DND-41 (cell line): ENCODE measurements around the gene TCF25.

ENCODE experiments used
- ATAC-seq: fragments of 200-7000 bp; cut with Tn5 transposase; 3 replicates; pipeline ENCODE4 v1.9.1; 2021; ENCODE audit warnings: low read depth; ENCODE audit not compliant: insufficient read depth
- DNase-seq: peaks from one replicate; pipeline ENCODE4 v3.0.0-alpha.2; 2020
- H2AFZ ChIP-seq: 2 replicates; pipeline ENCODE4 v1.6.0; 2012; ENCODE audit warnings: low read depth, low read length
- H3K27ac ChIP-seq: 2 replicates; pipeline ENCODE4 v1.5.1; 2012; ENCODE audit warnings: low read length, inconsistent platforms
- H3K27me3 ChIP-seq: fragments of 200-600 bp; sonication (generic); 2 replicates; pipeline ENCODE4 v1.6.0; 2012; ENCODE audit warnings: low read length, mild to moderate bottlenecking, inconsistent platforms; ENCODE audit not compliant: insufficient read depth, poor library complexity
- H3K36me3 ChIP-seq: 2 replicates; pipeline ENCODE4 v1.5.1; 2012; ENCODE audit warnings: low read length, inconsistent platforms; ENCODE audit not compliant: insufficient read depth
- H3K4me1 ChIP-seq: 2 replicates; pipeline ENCODE4 v1.5.1; 2012; ENCODE audit warnings: mild to moderate bottlenecking, low read length; ENCODE audit not compliant: insufficient read depth
- H3K4me2 ChIP-seq: 2 replicates; pipeline ENCODE4 v1.6.0; 2012; ENCODE audit warnings: mild to moderate bottlenecking, moderate library complexity, low read length, inconsistent platforms; ENCODE audit not compliant: insufficient read depth
- H3K4me3 ChIP-seq, 2 experiments: fragments of 200-600 bp in 1 of 2; shearing (Covaris generic) in 1 of 2; 2 replicates each; pipeline ENCODE4 v1.5.1; 2012 to 2016; ENCODE audit warnings: inconsistent platforms in 2 of 2, low read length in 2 of 2, mild to moderate bottlenecking in 2 of 2, low read depth in 1 of 2, moderate library complexity in 1 of 2
- H3K79me2 ChIP-seq: 2 replicates; pipeline ENCODE4 v1.6.0; 2012; ENCODE audit warnings: low read length, inconsistent platforms; ENCODE audit not compliant: insufficient read depth
- H3K9ac ChIP-seq: 2 replicates; pipeline ENCODE4 v1.6.0; 2012; ENCODE audit warnings: low read depth, mild to moderate bottlenecking, inconsistent platforms, low read length, moderate library complexity
- H3K9me3 ChIP-seq: 2 replicates; pipeline ENCODE4 v1.5.1; 2012; ENCODE audit warnings: low read length, moderate library complexity, mild to moderate bottlenecking, inconsistent platforms; ENCODE audit not compliant: insufficient read depth, severe bottlenecking
- H4K20me1 ChIP-seq: 2 replicates; pipeline ENCODE4 v1.6.0; 2012; ENCODE audit warnings: low read length; ENCODE audit not compliant: insufficient read depth
- CTCF ChIP-seq: IDR thresholded peaks from 2 replicates; pipeline ENCODE4 v1.5.1; 2012; ENCODE audit warnings: borderline replicate concordance, low read length, moderate library complexity, mild to moderate bottlenecking; ENCODE audit not compliant: poor library complexity, severe bottlenecking; ENCODE audit errors: extremely low read depth
- EZH2 ChIP-seq: IDR thresholded peaks from 3 replicates; pipeline ENCODE4 v1.6.1; 2012; ENCODE audit warnings: borderline replicate concordance, low read depth, mild to moderate bottlenecking, moderate library complexity, low read length, inconsistent platforms; ENCODE audit not compliant: severe bottlenecking

Gene TCF25

GRCh38 chr16:89827383-89828198, 45.8 kb upstream of the TCF25 start:
- H3K27ac ChIP-seq = no peak overlapping the region
- H3K4me3 ChIP-seq = peak overlapping the region in 1 of 2 experiments; percentile 49; a peak in 3 of 4 replicates
- no peaks in the 10 kb centered on the region for H3K9me3 ChIP-seq
- no peak overlapping the region for H2AFZ ChIP-seq
- no peak for TF ChIP-seq EZH2
- TF ChIP-seq CTCF = no peak
- H3K79me2 ChIP-seq = no peaks in the 10 kb centered on the region
- ATAC-seq = no peak
- H3K36me3 ChIP-seq = no peaks in the 10 kb centered on the region
- H3K9ac ChIP-seq = peak overlapping the region; percentile 38
- no peaks in the 10 kb centered on the region for H3K27me3 ChIP-seq
- H3K4me2 ChIP-seq = peak overlapping the region; percentile 74
- no peak for DNase-seq
- peaks cover 32% of the 10 kb centered on the region for H4K20me1 ChIP-seq
- H3K4me1 ChIP-seq = peaks cover 11% of the 10 kb centered on the region

- DNase-seq (peak; percentile 81), ATAC-seq (peak; percentile 92)
- Histone ChIP-seq H3K4me3 (peak within 1 kb of the TSS in 1 of 2 experiments; percentile 49; a peak in 3 of 4 replicates), H4K20me1 (peaks cover 32% of the 10 kb centered on the region), H3K4me1 (peaks cover 11% of the 10 kb centered on the region), H2AFZ (no peak within 1 kb of the TSS), H3K9ac (peak within 1 kb of the TSS; percentile 38), H3K4me2 (peak within 1 kb of the TSS; percentile 74), H3K79me2 (no peaks in the 10 kb centered on the region), H3K36me3 (no peaks in the 10 kb centered on the region), H3K27ac (no peak within 1 kb of the TSS), H3K27me3 (no peaks in the 10 kb centered on the region), H3K9me3 (no peaks in the 10 kb centered on the region)
- TF ChIP-seq CTCF = no peak
Observed at GRCh38 chr16:89828199-89828869, 45.1 kb upstream of the TCF25 start, which contains the start of gene SPIRE2. Gene SPIRE2, plus strand, starts transcription at chr16:89828475. Its CDS starts 76 bp downstream, at chr16:89828551.

- Histone ChIP-seq H3K27me3 (no peaks in the 10 kb centered on the region), H3K9me3 (no peaks in the 10 kb centered on the region), H3K79me2 (no peaks in the 10 kb centered on the region), H3K9ac (no peak overlapping the region), H3K4me2 (peak overlapping the region; percentile 74; the same call in 1 of the 2 replicates), H3K4me1 (peaks cover 11% of the 10 kb centered on the region), H3K4me3 (no peak overlapping the region), H4K20me1 (peaks cover 36% of the 10 kb centered on the region), H3K27ac (no peak overlapping the region), H2AFZ (no peak overlapping the region), H3K36me3 (no peaks in the 10 kb centered on the region)
- DNase-seq (no peak), ATAC-seq (no peak)
- no peak for TF ChIP-seq EZH2
- no peak for TF ChIP-seq CTCF
Observed at GRCh38 chr16:89828870-89829629, 44.3 kb upstream of the TCF25 start.
